Right lobe of liver (tissue), 4 donors: ENCODE data around the gene BTBD19.
A peak's percentile ranks its signal among the peaks of the same experiment; 100 is the strongest.

Source experiments
- POLR2A ChIP-seq: fragments of 450-650 bp; IDR thresholded peaks from one replicate; pipeline ENCODE4 v1.6.1; 2017; ENCODE audit warnings: antibody characterized with exemption, mild to moderate bottlenecking
- TF ChIP-seq, protein P1 (sequence below), 4 donors: fragments of 200-600 bp in 3 of 4; fragments of 450-650 bp in 1 of 4; IDR thresholded peaks; one replicate each; pipeline versions ENCODE4 v1.5.1 to v1.8.0; 2016 to 2022; ENCODE audit warnings: antibody characterized with exemption in 4 of 4, mild to moderate bottlenecking in 2 of 4
- donor health status: DM: no; HTN: no; CAD: no.
- donor health status: DM: no; HTN: no; CAD: no.
- donor health status: DM: no; HTN: yes; CAD: no.

DNA sequence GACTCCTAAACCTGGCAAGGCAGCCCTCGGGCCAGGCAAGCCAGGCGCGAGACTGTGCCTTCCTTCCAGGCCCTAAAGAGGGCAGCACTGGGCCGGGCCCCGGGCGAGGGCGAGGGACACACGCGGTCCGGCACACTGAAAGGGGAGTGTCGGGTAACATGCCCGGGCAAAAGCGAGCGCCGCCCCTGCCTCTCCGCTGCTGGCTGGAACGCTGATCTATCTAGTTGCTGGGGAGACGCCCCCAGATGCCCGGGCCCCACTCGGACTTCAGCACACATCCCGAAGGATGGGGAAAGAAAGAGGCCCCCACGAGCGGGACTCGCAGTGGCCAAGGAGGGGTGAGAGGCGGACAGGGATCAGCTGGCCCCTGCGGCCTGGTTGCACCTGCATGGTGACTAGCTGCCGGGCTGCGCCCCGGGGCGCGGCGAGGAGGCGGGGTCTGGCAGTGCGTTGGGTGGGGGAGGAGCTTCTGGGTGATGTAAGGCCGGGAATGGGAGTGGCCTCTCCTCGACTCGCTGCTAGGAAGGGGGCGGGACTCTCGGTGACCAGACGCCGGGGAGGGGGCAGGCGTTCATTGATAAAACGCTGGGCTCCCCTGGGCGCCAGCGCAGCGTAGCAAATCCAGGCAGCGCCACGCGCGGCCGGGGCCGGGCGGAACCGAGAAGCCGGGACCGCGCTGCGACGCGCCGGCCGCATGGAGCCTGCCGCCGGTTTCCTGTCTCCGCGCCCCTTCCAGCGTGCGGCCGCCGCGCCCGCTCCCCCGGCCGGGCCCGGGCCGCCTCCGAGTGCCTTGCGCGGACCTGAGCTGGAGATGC lies 8.3 kb upstream of the BTBD19 start, which contains the start of gene PLK3:
- TF ChIP-seq, protein P1, sequence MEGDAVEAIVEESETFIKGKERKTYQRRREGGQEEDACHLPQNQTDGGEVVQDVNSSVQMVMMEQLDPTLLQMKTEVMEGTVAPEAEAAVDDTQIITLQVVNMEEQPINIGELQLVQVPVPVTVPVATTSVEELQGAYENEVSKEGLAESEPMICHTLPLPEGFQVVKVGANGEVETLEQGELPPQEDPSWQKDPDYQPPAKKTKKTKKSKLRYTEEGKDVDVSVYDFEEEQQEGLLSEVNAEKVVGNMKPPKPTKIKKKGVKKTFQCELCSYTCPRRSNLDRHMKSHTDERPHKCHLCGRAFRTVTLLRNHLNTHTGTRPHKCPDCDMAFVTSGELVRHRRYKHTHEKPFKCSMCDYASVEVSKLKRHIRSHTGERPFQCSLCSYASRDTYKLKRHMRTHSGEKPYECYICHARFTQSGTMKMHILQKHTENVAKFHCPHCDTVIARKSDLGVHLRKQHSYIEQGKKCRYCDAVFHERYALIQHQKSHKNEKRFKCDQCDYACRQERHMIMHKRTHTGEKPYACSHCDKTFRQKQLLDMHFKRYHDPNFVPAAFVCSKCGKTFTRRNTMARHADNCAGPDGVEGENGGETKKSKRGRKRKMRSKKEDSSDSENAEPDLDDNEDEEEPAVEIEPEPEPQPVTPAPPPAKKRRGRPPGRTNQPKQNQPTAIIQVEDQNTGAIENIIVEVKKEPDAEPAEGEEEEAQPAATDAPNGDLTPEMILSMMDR (IDR thresholded peaks at IDR 0.05), result peak; percentile 88 to 93 (median 91)
- TF ChIP-seq POLR2A, result peak; percentile 99
